Measurements from ENCODE around the gene SMG6.
A peak's percentile ranks its signal among the peaks of the same experiment; 100 is the strongest.

The SMG6 gene

DNA sequence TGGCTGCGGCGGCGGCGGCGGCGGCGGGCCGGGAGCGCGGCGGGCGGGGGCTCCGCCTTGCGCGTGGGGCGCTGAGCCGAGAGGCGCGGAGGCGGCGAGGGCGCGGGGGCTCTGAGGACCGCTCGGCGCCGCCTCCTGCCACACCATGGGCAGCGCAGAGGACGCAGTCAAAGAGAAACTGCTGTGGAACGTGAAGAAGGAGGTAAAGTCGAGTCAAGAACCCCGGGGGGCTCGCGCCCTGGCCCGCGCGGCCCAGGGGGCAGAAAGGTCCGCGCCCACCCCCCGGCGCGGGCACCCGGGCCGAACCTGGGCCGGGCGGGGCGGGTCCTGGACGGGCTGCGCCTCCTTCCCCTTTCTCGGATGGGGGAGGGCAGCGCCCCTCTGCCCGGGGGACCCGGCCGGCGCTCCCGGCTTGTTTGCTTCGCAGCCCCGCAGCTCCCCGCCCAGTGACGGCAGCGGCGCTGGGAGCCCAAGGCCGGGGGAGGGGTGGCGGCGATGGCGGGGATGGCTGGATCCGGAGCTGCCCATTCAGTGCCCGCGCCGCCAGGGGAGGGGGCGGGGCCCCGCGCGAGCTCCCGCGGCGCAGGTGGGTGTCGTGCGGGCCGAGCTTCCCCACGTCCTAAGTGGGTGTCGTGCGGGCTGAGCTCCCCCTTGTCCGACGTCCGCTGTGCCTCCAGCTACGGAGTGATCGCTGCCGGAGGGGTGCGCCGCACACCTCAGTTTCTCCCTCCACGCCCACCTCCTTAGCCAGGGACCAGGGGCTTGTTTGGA is 34.1 kb upstream of the SMG6 start (continued):
- TF ChIP-seq, protein P1, sequence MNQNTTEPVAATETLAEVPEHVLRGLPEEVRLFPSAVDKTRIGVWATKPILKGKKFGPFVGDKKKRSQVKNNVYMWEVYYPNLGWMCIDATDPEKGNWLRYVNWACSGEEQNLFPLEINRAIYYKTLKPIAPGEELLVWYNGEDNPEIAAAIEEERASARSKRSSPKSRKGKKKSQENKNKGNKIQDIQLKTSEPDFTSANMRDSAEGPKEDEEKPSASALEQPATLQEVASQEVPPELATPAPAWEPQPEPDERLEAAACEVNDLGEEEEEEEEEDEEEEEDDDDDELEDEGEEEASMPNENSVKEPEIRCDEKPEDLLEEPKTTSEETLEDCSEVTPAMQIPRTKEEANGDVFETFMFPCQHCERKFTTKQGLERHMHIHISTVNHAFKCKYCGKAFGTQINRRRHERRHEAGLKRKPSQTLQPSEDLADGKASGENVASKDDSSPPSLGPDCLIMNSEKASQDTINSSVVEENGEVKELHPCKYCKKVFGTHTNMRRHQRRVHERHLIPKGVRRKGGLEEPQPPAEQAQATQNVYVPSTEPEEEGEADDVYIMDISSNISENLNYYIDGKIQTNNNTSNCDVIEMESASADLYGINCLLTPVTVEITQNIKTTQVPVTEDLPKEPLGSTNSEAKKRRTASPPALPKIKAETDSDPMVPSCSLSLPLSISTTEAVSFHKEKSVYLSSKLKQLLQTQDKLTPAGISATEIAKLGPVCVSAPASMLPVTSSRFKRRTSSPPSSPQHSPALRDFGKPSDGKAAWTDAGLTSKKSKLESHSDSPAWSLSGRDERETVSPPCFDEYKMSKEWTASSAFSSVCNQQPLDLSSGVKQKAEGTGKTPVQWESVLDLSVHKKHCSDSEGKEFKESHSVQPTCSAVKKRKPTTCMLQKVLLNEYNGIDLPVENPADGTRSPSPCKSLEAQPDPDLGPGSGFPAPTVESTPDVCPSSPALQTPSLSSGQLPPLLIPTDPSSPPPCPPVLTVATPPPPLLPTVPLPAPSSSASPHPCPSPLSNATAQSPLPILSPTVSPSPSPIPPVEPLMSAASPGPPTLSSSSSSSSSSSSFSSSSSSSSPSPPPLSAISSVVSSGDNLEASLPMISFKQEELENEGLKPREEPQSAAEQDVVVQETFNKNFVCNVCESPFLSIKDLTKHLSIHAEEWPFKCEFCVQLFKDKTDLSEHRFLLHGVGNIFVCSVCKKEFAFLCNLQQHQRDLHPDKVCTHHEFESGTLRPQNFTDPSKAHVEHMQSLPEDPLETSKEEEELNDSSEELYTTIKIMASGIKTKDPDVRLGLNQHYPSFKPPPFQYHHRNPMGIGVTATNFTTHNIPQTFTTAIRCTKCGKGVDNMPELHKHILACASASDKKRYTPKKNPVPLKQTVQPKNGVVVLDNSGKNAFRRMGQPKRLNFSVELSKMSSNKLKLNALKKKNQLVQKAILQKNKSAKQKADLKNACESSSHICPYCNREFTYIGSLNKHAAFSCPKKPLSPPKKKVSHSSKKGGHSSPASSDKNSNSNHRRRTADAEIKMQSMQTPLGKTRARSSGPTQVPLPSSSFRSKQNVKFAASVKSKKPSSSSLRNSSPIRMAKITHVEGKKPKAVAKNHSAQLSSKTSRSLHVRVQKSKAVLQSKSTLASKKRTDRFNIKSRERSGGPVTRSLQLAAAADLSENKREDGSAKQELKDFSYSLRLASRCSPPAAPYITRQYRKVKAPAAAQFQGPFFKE (tag by site-specific recombination; IDR thresholded peaks at IDR 0.05; ENCODE audit: borderline replicate concordance), result no peak
- TF ChIP-seq, protein P2, sequence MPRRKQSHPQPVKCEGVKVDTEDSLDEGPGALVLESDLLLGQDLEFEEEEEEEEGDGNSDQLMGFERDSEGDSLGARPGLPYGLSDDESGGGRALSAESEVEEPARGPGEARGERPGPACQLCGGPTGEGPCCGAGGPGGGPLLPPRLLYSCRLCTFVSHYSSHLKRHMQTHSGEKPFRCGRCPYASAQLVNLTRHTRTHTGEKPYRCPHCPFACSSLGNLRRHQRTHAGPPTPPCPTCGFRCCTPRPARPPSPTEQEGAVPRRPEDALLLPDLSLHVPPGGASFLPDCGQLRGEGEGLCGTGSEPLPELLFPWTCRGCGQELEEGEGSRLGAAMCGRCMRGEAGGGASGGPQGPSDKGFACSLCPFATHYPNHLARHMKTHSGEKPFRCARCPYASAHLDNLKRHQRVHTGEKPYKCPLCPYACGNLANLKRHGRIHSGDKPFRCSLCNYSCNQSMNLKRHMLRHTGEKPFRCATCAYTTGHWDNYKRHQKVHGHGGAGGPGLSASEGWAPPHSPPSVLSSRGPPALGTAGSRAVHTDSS (tag by site-specific recombination; IDR thresholded peaks at IDR 0.05), result no peak
- TF ChIP-seq ZNF223 (tag by site-specific recombination; IDR thresholded peaks at IDR 0.05) (no peak), SP3 (tag by site-specific recombination; IDR thresholded peaks at IDR 0.05) (peak; percentile 54), GLIS2 (tag by site-specific recombination; IDR thresholded peaks at IDR 0.05) (peak; percentile 58), ZNF777 (tag by site-specific recombination; IDR thresholded peaks at IDR 0.05; ENCODE audit: borderline replicate concordance) (no peak), EGR2 (tag by site-specific recombination; IDR thresholded peaks at IDR 0.05; ENCODE audit: low read depth) (peak; percentile 82), SP2 (tag by site-specific recombination; IDR thresholded peaks at IDR 0.05) (peak; percentile 52), ZNF423 (tag by site-specific recombination; IDR thresholded peaks at IDR 0.05) (0 out of 2 replicates have a peak, but pooled peaks have one; percentile 35), ZNF394 (tag by site-specific recombination; IDR thresholded peaks at IDR 0.05; ENCODE audit: borderline replicate concordance) (0 out of 2 replicates have a peak, but pooled peaks have one; percentile 20), KLF16 (tag by site-specific recombination; IDR thresholded peaks at IDR 0.05) (peak; percentile 54; the same call in 1 of the 2 replicates), SCRT2 (tag by site-specific recombination; IDR thresholded peaks at IDR 0.05) (no peak), MEIS1 (CRISPR knock-in tag; IDR thresholded peaks at IDR 0.05; ENCODE audit: borderline replicate concordance) (no peak), ZNF785 (tag by site-specific recombination; IDR thresholded peaks at IDR 0.05) (no peak)
- TF ChIP-seq, protein P3, sequence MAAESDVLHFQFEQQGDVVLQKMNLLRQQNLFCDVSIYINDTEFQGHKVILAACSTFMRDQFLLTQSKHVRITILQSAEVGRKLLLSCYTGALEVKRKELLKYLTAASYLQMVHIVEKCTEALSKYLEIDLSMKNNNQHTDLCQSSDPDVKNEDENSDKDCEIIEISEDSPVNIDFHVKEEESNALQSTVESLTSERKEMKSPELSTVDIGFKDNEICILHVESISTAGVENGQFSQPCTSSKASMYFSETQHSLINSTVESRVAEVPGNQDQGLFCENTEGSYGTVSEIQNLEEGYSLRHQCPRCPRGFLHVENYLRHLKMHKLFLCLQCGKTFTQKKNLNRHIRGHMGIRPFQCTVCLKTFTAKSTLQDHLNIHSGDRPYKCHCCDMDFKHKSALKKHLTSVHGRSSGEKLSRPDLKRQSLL (tag by site-specific recombination; IDR thresholded peaks at IDR 0.05), result 0 out of 2 replicates have a peak, but pooled peaks have one; percentile 7
- TF ChIP-seq, protein P4, sequence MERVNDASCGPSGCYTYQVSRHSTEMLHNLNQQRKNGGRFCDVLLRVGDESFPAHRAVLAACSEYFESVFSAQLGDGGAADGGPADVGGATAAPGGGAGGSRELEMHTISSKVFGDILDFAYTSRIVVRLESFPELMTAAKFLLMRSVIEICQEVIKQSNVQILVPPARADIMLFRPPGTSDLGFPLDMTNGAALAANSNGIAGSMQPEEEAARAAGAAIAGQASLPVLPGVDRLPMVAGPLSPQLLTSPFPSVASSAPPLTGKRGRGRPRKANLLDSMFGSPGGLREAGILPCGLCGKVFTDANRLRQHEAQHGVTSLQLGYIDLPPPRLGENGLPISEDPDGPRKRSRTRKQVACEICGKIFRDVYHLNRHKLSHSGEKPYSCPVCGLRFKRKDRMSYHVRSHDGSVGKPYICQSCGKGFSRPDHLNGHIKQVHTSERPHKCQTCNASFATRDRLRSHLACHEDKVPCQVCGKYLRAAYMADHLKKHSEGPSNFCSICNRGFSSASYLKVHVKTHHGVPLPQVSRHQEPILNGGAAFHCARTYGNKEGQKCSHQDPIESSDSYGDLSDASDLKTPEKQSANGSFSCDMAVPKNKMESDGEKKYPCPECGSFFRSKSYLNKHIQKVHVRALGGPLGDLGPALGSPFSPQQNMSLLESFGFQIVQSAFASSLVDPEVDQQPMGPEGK (tag by site-specific recombination; IDR thresholded peaks at IDR 0.05), result peak; percentile 75; the same call in 1 of the 2 replicates
- TF ChIP-seq, protein P5, sequence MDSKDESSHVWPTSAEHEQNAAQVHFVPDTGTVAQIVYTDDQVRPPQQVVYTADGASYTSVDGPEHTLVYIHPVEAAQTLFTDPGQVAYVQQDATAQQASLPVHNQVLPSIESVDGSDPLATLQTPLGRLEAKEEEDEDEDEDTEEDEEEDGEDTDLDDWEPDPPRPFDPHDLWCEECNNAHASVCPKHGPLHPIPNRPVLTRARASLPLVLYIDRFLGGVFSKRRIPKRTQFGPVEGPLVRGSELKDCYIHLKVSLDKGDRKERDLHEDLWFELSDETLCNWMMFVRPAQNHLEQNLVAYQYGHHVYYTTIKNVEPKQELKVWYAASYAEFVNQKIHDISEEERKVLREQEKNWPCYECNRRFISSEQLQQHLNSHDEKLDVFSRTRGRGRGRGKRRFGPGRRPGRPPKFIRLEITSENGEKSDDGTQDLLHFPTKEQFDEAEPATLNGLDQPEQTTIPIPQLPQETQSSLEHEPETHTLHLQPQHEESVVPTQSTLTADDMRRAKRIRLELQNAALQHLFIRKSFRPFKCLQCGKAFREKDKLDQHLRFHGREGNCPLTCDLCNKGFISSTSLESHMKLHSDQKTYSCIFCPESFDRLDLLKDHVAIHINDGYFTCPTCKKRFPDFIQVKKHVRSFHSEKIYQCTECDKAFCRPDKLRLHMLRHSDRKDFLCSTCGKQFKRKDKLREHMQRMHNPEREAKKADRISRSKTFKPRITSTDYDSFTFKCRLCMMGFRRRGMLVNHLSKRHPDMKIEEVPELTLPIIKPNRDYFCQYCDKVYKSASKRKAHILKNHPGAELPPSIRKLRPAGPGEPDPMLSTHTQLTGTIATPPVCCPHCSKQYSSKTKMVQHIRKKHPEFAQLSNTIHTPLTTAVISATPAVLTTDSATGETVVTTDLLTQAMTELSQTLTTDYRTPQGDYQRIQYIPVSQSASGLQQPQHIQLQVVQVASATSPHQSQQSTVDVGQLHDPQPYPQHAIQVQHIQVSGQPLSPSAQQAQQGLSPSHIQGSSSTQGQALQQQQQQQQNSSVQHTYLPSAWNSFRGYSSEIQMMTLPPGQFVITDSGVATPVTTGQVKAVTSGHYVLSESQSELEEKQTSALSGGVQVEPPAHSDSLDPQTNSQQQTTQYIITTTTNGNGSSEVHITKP (tag by site-specific recombination; IDR thresholded peaks at IDR 0.05), result peak; percentile 99
